C4-2B (cell line): ENCODE measurements around the gene ZNF488.

Source experiments
- CTCF ChIP-seq: fragments of 450-650 bp; conservative IDR thresholded peaks from 2 replicates; pipeline ENCODE4 v1.5.1; 2017; ENCODE audit warnings: mild to moderate bottlenecking
- ZFX ChIP-seq: fragments of 450-650 bp; IDR thresholded peaks from 2 replicates; pipeline ENCODE4 v1.6.1; 2017

- TF ChIP-seq ZFX (no peak), CTCF (no peak)
Observed at GRCh38 chr10:47331954-47332353, 52.1 kb downstream of the ZNF488 start.
